ENCODE data around the gene PTK6.
"Not testable (repeated sequence)": the region's sequence is repeated elsewhere in the genome, so short reads cannot be mapped to it uniquely, and the experiment has no call there.

The PTK6 gene

GRCh38 chr20:63491078-63491477, 46.1 kb downstream of the PTK6 start:
- no peak for DNase-seq

DNA sequence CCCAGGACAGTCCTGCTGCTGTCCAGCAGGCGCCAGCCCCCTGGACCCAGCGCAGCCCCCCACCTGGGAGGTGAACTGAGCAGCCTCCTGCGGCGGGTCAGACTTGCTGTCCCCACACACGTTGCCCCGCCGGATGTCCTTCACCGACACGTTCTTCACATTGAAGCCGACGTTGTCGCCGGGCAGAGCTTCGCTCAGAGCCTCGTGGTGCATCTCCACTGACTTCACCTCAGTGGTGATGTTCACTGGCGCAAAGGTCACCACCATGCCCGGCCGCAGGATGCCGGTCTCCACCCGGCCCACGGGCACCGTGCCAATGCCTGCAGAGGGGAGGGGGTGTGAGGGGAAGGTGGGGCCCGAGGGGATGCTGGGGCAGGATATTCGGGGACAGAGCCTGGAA, 46.8 kb downstream of the PTK6 start:
- no peak for DNase-seq

- DNase-seq = no peak
Observed at GRCh38 chr20:63488315-63489251, 48.6 kb downstream of the PTK6 start.

DNA sequence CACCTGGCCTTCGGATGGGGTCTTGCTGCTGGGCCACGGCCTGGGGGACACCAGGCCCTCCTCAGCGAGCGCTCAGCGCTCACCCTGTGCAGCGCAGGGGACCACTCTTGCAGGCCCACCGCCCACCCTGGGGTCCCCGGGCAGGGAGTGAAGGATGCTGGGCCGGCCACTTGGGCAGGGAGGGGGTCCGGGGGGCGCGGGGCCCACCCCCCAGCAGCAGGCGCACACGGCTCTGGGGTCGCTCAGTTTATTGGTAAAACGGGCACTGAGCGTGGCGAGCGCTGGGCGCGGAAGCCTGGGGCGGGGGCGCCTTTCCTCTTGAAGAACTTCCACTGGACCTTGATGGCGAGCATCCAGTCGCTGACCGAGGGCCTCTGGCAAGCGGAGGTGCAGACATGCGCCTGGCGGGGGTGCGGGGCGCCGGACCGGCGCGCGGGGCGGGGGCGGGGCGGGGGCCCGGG, 49.4 kb downstream of the PTK6 start:
- no peak for DNase-seq

DNA sequence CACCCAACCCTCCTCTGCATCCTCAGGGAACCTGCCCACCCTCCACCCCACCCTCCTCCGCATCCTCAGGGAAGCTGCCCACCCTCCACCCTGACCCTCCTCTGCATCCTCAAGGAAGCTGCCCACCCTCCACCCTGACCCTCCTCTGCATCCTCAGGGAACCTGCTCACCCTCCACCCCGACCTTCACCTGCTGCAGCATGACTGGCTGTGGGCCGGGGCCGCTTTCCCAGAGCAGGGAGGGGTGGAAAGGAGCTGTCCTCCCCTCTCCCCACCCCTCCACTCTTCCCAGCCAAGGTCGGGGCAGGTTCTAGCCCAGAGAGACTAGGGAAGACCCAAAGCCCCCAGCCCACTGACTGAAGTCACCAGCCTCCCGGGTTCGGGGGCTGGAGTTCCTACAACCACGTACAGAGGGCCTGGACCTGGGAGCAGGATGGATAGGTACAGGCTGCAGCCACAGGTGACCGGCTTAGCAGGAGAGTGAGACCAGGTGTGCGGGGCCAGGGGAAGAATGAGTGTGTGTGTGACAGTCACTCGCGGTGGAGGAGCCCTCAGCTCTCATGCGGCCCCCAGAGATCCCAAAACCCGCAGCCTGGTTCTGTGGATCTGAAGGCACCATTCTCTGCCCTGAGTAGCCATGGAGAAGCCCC, 49.9 kb downstream of the PTK6 start:
- DNase-seq = no peak

DNA sequence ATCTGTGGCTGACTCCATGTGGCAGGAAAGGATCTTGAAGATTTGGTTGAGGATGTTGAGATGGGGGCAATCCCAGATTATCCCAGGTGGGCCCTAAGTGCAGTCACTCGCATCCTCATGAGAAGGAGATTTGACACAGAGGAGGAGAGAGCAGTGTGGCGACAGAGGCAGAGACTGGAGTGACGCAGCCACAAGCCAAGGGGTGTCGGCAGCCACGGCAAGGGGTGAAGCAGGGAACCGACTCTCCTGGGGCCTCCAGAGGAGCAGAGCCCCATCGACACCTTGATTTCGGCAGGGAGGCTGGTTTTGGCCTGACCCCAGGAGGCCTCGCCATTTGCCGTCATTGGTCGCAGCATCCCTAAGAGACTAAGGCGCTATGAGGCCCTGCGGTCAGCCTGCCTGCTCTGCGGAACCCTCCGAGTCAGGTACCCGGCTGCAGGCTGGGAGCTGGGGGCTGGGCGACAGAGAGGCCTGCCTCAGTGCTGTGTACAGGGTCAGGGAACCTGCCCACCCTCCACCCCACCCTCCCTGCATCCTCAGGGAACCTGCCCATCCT, 50.8 kb downstream of the PTK6 start:
- no peak for DNase-seq

- no peak for DNase-seq
Observed at GRCh38 chr20:63484651-63485403, 52.3 kb downstream of the PTK6 start.

DNA sequence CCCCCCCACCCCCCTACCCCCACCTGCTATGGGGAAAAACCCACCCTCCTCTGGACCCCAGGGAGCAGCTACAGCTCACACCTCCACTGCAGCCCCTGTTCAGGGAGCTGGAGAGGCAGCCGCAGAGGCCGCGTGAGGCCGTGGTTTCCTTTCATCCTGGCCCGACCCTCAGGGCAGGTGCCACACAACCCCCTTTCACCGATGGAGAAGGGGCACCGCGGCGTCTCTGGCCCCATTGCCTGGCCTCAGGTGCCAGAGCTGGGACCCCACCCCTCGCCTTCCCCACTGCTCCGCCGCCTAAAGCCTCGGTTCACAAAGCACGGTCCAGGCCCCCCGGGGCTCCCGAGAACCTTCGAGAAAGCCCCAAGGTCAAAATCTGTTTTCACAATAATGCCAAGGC, 52.9 kb downstream of the PTK6 start:
- DNase-seq = no peak

DNA sequence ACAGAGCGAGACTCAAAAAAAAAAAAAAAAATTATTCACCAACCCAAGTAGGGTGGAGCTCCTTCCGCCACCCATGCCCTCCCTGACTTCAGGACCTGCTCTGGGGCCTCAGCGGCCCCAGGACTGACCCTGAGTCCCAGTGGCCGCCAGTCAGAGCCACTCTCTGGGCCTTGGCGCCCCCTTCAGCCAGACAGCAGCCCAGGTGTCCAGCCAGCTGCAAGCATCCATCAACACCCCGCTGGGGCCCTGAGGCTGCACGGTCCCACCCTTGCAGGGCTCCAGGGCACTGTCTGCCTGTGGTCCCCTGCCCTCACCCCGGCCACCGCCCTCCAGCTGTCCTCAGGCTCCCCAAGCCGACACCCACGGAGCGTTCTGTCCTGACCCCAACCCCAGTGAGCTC, 53.3 kb downstream of the PTK6 start:
- DNase-seq = no peak

GRCh38 chr20:63482021-63482587, 55.1 kb downstream of the PTK6 start:
- no peak for DNase-seq

- DNase-seq = no peak
Observed at GRCh38 chr20:63481503-63481902, 55.7 kb downstream of the PTK6 start.

DNA sequence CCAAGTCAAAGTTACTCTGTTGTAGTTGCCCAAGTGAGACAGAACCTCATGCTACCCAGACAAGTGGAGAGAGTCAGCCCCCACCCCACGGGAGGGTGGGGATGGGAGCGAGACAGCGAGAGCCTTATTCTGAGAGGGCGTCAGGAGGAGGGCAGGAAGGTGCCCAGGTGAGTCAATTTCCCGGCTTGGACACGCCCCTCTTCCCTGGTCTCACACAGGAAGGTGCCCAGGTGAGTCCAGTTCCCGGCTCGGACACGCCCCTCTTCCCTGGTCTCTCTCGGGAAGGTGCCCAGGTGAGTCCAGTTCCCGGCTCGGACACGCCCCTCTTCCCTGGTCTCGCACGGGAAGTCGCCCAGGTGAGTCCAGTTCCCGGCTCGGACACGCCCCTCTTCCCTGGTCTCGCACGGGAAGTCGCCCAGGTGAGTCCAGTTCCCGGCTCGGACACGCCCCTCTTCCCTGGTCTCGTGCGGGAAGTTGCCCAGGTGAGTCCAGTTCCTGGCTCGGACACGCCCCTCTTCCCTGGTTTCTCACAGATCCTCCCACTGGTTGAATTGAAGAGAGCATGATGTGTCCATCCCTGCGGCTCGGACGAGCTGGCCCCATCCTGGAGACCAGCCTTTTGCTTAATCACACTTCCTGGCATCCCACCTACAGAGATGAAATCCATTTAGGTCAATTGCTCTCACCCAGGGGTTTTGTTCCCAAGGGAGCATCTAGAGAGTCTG, 57.3 kb downstream of the PTK6 start:
- not testable (repeated sequence) for DNase-seq

- no peak for DNase-seq
Observed at GRCh38 chr20:63478346-63479302, 58.6 kb downstream of the PTK6 start.

Data from NCI-H2029 treated with DMSO at 0.1 percent for 48 hours (cell line).